ENCODE measurements around the gene OR5L2.
"Not testable (repeated sequence)": the region's sequence is repeated elsewhere in the genome, so short reads cannot be mapped to it uniquely, and the experiment has no call there.

Gene OR5L2

GRCh38 chr11:55826919-55827318 is at the start of gene OR5L2:
Gene OR5L2, plus strand, starts transcription at chr11:55827219. Its CDS starts 0 bp downstream, at chr11:55827219.
- DNase-seq, result no peak

DNA sequence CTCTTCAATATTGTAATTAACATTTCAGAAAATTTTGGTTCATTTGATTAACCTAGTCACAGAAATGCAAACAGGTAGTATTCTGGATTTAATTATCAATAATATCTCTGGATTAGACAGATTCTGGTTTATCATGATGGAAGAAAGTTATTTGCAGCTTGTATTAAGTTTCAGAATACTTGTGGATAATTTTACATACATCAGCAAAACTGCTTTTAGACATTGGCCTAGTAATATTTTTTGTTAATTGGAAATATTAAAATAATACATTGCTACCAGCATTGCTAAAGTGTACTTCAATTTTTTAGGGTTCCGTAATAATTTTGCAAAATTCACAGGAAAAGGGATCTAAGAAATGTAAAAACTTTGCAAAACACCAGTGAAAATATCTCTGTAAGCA is 35.4 kb upstream of the OR5L2 start:
- DNase-seq, result no peak

DNA sequence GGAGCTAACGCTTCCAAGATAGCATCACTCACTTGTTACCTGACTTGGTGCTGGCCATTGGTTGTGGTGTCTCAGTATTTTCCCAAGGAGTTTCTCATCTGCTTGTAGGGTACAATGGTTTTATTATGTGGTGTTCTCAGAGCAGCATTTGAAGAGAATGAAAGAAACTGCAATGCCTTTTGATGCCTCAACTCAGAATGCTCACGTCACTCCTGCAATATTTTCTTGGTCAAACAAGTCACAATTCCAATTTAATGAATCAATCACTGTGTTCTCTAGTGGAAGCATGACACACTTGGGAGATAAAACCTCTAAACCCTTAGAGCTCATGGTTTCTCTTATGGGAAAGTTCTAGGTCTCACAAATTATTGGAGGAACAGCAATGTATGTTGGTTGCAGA is 33.7 kb upstream of the OR5L2 start:
- no peak for DNase-seq

DNA sequence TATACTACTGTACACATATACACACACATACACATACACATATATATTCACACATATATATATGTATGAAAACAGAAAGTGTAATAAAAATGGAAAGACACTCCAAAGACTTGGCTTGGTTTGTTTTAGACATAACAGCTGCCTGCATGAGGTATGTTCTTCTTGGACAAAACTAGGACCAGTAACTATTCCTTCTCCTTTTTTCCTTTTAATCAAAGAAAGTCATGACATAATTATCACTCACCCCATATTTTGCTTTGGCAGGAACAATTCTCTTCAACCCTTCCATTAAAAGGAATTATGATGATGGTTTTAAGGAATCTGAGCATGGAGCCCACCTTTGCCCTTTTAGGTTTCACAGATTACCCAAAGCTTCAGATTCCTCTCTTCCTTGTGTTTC is 31.8 kb upstream of the OR5L2 start, which contains the start of gene OR5D14:
TSS of gene OR5D14 (plus strand) at position 301 of the 400 bp plus-strand sequence. CDS start at position 301, 0 bp downstream.
- DNase-seq, result no peak

DNA sequence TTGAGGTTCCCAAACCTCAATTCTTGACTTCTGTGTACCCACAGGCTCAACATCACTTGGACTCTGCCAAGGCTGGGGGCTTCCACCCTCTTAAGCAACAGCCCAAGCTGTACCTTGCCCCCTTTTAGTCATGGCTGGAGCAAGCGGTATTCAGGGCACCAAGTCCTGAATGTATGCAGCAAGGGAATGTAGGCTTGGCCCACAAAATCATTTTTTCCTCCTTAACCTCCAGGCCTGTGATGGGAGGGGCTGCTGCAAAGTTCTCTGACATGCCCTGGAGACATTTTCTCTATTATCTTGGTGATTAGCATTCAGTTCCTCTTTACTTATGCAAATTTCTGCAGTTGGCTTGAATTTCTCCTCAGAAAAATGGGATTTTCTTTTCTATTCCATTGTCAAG is 20.8 kb upstream of the OR5L2 start:
- no peak for DNase-seq

GRCh38 chr11:55811067-55811466 is 16.0 kb upstream of the OR5L2 start, which contains the start of gene OR5L1:
Gene OR5L1, plus strand, starts transcription at chr11:55811367. Its CDS starts 100 bp downstream, at chr11:55811467.
- DNase-seq, result no peak

DNA sequence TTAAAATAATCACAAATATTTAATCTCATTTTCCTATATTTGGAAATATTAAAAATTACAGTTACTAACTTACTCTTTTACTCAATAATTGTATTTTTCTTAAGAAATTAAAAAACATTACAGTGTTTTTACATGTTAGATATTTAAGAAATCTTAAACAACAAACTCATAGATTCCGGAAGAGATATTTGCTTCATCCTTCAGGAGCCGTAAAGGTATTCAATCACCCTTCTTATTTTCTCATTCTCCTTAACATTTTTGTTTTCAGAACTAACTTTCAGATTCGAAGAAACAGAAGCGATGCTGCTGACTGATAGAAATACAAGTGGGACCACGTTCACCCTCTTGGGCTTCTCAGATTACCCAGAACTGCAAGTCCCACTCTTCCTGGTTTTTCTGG is 7.7 kb upstream of the OR5L2 start, which contains the start of gene OR5D18:
TSS of gene OR5D18 (plus strand) at position 301 of the 400 bp plus-strand sequence. CDS start at position 301, 0 bp downstream.
- no peak for DNase-seq

GRCh38 chr11:55838452-55838851 is 11.4 kb downstream of the OR5L2 start, which contains the start of gene OR5D16:
Gene OR5D16, plus strand, starts transcription at chr11:55838752. Its CDS starts 0 bp downstream, at chr11:55838752.
- DNase-seq, result no peak

DNA sequence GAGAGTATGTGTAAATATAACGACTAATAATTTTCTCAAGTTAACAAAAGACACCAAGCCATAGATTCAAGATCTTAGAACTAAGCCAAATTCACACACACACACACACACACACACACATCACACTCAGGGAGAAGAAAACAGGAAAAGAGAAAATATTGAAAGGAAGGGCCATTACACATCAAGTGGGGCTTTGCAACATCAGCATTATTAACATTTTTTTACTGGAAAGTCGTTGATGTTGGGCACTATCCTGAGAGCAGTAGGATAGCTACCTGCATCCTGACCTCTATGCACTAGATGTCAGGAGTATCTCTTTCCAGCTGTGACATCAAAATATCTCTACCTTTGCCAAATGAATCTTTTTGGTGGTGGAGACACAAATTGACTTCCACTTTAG is 20.4 kb downstream of the OR5L2 start:
- no peak for DNase-seq

- no peak for DNase-seq
These were observed 22.0 kb downstream of the OR5L2 start for GRCh38 chr11:55849037-55849436.

GRCh38 chr11:55852141-55852540 is 25.1 kb downstream of the OR5L2 start:
- no peak for DNase-seq

- no peak for DNase-seq
These were observed 27.7 kb downstream of the OR5L2 start for GRCh38 chr11:55854704-55855103.

- DNase-seq, result not testable (repeated sequence)
These were observed 40.3 kb downstream of the OR5L2 start for GRCh38 chr11:55867354-55867753.

GRCh38 chr11:55872731-55873130 is 45.7 kb downstream of the OR5L2 start:
- DNase-seq, result not testable (repeated sequence)

DNA sequence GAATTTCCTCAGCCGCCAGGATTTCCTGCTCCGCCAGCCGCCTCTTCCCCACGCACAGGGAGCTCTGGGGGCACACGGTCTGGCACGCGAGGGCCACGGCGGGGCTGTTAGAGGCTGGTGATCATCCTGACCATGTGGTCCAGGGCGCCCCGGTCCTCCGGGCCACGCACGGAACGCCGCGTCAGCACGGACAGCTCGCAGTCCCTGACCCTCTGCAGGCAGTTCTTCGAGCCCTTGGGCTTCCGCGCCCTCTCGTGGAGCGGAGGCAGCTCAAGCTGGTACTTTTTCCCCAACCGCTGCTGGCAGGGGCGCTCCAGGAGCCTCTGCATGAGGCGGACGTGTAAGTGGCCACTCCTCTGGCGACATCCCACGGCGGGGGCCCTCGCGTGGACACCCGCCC is 46.1 kb downstream of the OR5L2 start:
- not testable (repeated sequence) for DNase-seq

All from KG1 (cell line).